Hematopoietic multipotent progenitor cell treated with erythropoietin and hydrocortisone succinate and interleukin-3 and kit ligand, for 8 days (in vitro differentiated cells): Measurements from ENCODE around the gene ABLIM1.
A peak's percentile ranks its signal among the peaks of the same experiment; 100 is the strongest.

Experiments used
- DNase-seq: peaks from one replicate; pipeline ENCODE4 v3.0.0-alpha.2; 2015

ABLIM1 gene

GRCh38 chr10:114618722-114619121, 39.4 kb downstream of the ABLIM1 start:
- DNase-seq, result no peak

GRCh38 chr10:114616516-114616915, 41.6 kb downstream of the ABLIM1 start:
- DNase-seq, result no peak

GRCh38 chr10:114616103-114616502, 42.0 kb downstream of the ABLIM1 start:
- DNase-seq, result no peak

GRCh38 chr10:114615600-114616007, 42.5 kb downstream of the ABLIM1 start:
- no peak for DNase-seq

- DNase-seq, result no peak
These were observed 44.7 kb downstream of the ABLIM1 start for GRCh38 chr10:114613237-114613979.

GRCh38 chr10:114611617-114612016, 46.5 kb downstream of the ABLIM1 start:
- DNase-seq, result no peak

- no peak for DNase-seq
These were observed 48.3 kb downstream of the ABLIM1 start for GRCh38 chr10:114609518-114610426.

- no peak for DNase-seq
These were observed 50.6 kb downstream of the ABLIM1 start for GRCh38 chr10:114607358-114607998.

- DNase-seq, result peak; percentile 45
These were observed 52.8 kb downstream of the ABLIM1 start for GRCh38 chr10:114605155-114605797.

GRCh38 chr10:114604357-114605130, 53.5 kb downstream of the ABLIM1 start:
- DNase-seq, result peak; percentile 28

- DNase-seq, result peak; percentile 94
These were observed 54.1 kb downstream of the ABLIM1 start for GRCh38 chr10:114603948-114604347.

- no peak for DNase-seq
These were observed 54.8 kb downstream of the ABLIM1 start for GRCh38 chr10:114603303-114603702.

GRCh38 chr10:114600057-114600456, 58.0 kb downstream of the ABLIM1 start:
- peak; percentile 86 for DNase-seq

- DNase-seq, result no peak
These were observed 61.3 kb downstream of the ABLIM1 start for GRCh38 chr10:114596793-114597192.

- DNase-seq, result no peak
These were observed 64.1 kb downstream of the ABLIM1 start for GRCh38 chr10:114593816-114594468.

GRCh38 chr10:114593240-114593792, 64.8 kb downstream of the ABLIM1 start:
- DNase-seq, result no peak

GRCh38 chr10:114590993-114591392, 67.1 kb downstream of the ABLIM1 start:
- DNase-seq, result no peak

- no peak for DNase-seq
These were observed 73.7 kb downstream of the ABLIM1 start for GRCh38 chr10:114584419-114584818.

GRCh38 chr10:114581071-114581470, 77.0 kb downstream of the ABLIM1 start:
- no peak for DNase-seq

GRCh38 chr10:114577133-114577532, 80.9 kb downstream of the ABLIM1 start:
- DNase-seq, result no peak

GRCh38 chr10:114576716-114577115, 81.4 kb downstream of the ABLIM1 start:
- DNase-seq, result no peak
